Brain pericyte (primary cell): Measurements from ENCODE around the gene GPR171.

ENCODE experiments used
- DNase-seq: peaks from one replicate; pipeline ENCODE4 v3.0.0-alpha.2; 2012; ENCODE audit warnings: low read depth, low spot score

GPR171 gene

DNA sequence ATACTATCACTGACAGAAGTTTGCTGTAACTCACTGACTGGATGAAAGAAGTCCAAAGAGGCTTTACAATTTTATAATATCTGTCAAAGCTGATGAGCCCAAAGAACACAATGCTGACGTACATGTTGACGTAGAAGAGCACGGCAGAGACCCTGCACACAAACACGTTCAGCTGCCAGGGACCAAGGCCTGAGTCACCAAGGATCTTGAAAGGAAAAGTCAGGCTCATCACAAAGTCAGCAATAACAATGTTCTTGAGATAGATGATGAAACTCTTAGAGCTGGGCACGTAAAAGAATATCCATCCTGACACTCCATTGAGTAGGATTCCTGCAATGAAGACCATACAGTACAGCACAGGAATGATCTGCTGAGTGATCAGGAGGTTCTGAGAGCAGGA lies 10.9 kb upstream of the GPR171 start:
- DNase-seq, result no peak

DNA sequence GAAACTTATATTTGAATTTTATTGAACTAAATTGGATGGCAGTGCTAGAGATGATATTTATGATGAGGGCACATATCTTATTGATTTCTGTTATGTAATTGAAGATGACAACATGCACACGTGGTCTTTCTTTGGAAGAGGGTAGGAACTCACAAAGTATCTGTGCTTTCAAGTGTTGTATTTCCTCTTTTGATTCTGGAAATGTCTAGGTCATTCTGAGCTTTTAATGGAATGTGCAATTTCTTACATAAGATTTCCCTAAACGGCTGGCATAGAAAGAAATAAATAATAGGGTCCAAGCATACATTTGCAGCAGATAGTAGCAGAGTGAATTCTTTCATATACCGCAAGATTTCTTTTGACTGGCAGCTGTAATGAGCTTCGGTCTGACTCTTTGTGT lies 10.1 kb upstream of the GPR171 start:
- DNase-seq, result no peak

GRCh38 chr3:151210676-151211381 lies 7.8 kb upstream of the GPR171 start:
- DNase-seq, result no peak

DNA sequence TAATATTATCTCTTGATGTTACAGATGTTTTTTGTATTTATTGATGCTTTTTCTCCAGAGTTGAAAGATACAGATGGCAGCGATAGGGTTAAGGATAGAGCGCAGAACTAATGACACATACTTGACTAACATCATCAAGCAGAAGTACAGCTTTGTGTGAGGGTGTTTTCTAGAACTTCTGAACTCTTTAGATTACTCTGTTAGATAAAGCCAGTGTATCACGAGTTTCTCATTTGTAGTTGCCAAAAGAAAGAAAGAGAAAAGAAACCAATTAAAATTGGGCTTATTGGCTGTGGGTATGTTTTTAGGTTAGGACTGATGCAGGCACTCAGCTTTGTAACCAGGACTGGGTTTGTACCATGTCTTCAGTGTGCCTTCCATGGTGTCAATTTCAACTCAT lies 6.6 kb upstream of the GPR171 start:
- no peak for DNase-seq

DNA sequence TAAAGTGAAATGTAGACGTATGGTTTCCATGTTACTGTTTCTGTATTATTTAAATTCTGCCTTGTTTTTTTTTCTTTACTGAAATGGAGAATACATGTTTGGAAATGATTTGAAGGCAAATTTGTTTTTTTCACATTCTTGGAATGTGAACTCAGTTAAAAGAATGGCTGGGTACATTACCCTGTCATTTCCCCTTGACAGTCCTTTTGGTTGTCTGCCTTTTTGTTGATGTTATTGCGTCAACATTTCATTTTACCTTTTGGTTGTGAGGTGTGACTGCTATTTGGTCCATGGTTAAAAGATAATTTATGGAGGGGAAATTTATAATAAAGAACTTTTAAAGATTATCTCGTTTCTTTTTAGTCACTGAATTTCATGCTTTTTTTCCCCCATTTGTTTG lies 3.2 kb upstream of the GPR171 start:
- DNase-seq, result no peak

GRCh38 chr3:151205482-151205881 lies 2.5 kb upstream of the GPR171 start:
- no peak for DNase-seq

DNA sequence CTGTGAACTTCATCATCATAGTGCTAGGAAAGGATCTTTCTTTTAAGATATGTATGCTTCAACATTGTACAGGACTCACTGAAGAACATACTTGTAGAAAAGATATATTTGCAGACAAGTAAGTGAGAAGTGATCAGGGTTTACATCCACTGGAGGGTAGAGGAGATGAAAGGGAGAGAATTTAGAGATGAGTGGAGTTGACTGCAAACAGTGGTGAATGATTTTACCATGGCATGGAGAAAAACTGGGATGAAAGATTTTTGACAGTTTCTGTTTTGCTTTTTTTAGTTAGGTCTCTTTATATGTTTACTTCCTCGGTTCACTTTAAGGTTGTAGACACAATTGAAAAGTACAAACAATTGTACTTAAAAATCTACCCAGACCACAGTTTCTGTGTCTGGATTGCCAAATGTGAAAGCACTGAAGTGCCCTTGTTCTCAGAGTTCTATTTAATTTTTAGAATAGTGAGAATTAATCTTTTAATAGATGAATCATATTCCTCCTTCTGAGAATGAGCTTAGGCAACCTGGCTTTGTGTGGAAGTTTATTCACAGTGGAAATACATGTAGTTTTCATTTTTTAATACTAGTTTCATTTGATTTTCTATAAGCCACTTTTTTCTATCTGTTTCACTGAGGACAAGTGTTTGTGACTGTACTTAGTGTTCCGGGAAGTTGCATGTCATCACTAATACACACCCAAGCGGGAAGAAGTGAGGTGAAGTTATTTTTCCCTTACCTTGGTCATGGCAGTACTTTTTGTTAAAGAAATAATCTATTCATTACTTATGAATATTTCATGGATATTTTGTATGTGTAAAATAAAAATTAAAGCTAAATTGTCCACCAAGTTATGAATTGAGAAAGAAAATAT lies 1.8 kb upstream of the GPR171 start:
- DNase-seq, result no peak

DNA sequence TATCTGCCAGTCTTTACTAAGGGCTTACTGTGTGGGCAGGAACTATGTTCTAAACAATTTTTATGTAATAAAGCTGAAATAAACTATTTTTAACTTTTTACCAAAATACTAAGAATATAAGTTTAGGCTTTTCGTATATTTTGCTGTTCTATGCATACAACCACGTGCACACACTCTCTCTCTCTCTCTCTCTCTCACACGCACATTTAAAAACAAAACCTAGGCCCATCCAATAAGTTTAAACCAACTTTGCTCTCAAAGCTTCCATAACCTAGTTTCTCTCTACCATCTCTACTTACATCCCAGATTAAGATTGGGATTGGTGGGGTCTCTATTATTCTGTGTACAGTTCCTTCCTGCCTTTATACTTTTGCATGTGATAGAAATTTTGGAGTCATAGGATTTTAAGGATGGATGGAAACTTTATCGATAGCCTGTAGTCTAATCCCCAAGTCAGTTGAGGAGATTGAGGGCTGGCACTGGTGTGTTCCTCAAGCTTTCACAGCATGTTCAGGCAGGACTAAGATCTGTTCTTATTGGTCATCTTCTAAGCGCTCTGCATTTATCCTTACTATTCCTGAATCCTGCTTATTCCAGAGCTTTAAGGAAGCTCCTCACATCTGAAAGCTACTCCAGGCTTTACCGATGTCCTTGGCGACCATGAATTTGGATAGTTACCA lies 1.8 kb downstream of the GPR171 start:
- DNase-seq, result no peak

GRCh38 chr3:151200586-151200985 lies 2.4 kb downstream of the GPR171 start:
- DNase-seq, result no peak

DNA sequence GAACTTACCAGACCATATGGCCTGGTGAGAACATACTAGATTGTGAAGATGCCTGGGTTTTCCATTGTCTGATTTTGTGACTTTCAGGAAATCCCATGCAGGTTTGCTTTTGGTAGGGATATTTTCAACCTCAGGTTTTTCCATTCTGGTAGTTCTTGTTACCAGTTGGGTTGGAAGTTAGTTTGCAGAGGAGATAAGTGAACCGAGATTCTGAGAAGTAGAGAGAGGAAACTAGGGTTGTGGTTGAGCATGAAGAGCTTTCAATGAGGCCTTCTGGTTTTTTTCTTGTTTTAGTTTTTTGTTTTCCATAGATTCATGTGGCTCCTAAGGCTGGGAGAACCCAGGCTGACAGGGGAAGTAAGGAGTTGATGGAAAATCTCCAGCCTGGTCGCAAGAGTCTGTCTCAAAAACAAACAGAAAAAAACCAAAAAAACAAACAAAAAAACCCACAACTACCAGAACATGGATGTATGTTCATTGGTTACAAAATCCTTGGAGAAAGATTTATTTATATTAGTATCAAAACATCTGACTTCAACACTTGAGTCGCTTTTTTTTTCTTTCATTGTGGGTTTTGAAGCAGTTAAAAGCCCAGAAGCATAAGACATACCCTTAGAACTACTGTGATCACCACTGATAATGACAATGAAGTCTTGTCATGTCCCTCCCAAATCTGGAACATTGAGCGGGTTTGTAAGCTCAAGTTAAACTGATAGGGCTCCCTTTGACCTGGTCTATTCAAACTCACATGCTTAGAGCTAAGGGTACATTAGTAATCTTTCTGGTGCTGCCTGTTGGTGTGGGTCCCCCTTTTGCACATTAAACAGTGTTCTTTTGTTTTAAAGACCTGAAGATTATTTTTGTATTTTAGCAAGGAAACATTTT lies 3.2 kb downstream of the GPR171 start:
- DNase-seq, result no peak

DNA sequence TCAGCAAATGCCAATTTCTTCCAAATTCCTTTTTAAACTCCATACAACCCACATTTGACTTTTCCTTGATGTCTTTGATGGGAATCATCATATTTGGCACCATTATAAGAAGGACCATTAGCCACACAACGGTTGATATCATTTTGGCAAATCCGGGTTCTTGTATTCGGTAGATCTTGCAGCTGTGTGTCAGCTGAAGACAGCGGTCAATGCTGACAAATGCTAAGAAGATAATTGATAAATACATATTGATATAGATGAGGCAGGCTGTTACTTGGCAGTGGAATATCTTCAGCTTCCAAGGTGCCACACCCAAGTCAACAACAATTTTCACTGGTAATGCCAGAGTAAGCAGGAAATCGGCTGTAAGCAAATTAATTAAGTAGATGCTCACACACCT lies 4.2 kb downstream of the GPR171 start:
- no peak for DNase-seq

DNA sequence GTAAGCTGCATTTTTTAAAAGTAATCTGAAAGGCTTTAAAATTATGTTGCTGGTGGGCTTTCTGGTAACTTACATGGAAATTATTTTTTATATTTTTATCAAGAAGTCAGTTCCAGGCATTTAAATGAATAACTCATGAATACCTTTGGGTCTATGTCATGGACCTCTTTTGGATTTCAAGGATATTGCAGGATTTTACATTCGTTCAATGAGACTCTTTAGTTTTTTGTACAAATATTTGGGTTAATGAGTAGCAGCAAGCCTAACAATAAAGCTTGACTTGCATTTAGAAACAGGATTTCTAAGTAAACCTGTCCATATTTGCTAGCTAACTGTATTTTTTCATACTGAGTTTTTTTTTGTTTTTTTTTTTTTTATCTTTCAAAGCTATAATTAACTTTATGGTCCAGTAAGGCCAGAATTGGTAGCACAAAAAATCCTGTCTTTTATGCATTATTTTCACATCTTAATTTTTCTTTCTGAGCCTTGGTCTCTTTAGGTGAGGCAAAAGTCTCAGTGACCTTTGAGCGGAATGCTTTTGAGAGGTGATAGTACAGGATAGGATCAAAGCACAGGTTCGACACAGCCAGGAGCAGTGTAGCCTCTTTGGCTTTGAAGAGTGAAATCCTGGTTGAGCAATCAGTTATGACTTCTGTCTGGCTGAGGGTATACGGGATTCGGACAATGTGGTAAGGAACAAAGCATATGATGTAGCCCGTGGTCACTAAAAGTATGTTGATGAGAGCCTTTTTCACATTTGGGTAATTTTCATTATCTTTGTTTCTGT lies 4.8 kb downstream of the GPR171 start:
- no peak for DNase-seq

GRCh38 chr3:151197228-151197627 lies 5.8 kb downstream of the GPR171 start:
- no peak for DNase-seq

GRCh38 chr3:151196434-151196833 lies 6.6 kb downstream of the GPR171 start:
- no peak for DNase-seq

- DNase-seq, result no peak
These were observed 7.2 kb downstream of the GPR171 start for GRCh38 chr3:151195826-151196225.

DNA sequence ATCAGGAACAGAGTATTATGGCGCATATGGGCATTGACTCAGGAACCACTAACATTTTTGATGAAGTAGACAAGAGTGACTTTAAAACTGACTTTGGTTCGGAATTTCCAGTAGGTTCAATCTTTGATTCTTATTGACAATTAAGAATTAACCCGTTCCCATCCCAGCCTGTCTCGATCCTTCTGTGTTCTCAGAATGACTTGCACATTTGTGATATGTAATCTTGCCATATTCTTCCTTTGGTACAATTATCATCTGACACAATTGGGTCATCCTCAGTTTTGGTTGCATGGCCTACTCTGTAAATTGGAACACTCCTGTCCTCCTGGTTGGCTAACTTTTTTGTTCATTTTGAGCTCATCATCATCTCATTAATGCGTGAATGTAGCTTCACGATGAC lies 10.5 kb downstream of the GPR171 start:
- DNase-seq, result no peak

DNA sequence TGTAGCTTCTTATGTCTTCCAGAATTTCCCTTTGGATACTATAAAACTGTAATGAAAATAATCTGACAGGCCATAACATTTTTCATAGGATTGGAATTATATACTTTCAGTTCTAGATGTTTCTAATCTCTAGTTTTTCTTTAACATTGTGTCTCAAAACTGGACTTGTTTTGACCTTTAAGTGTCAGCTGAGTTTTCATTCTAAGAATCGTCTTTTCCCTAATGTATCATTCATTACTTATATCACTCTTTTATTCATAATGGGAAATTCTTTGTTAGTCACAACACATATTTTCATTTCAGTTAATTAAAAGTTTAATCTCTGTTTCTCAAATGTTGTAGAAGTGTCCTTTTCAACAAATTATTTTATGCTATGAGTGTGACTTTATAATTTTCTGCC lies 11.9 kb downstream of the GPR171 start:
- no peak for DNase-seq

DNA sequence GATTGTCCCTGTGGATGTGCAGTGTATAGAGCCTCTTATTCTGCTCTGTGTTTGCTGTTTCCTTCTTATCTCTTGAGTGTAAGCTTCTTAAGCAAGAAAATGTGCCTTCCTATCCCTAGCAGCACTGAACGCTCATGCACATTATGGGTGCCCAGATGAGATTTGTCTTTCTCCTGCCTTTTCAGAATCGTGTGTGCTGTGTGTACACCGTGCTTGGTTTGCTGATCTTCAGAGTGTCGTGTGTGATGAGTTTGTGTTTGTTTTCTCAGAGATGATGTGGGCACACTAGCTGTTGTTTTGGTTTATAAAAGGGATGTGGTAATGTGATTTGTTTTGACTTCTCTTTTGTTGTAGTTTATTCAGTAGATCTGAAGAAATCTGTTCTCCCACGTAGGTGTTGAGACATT lies 19.7 kb downstream of the GPR171 start:
- no peak for DNase-seq

- DNase-seq, result no peak
These were observed 20.5 kb downstream of the GPR171 start for GRCh38 chr3:151182349-151183079.

DNA sequence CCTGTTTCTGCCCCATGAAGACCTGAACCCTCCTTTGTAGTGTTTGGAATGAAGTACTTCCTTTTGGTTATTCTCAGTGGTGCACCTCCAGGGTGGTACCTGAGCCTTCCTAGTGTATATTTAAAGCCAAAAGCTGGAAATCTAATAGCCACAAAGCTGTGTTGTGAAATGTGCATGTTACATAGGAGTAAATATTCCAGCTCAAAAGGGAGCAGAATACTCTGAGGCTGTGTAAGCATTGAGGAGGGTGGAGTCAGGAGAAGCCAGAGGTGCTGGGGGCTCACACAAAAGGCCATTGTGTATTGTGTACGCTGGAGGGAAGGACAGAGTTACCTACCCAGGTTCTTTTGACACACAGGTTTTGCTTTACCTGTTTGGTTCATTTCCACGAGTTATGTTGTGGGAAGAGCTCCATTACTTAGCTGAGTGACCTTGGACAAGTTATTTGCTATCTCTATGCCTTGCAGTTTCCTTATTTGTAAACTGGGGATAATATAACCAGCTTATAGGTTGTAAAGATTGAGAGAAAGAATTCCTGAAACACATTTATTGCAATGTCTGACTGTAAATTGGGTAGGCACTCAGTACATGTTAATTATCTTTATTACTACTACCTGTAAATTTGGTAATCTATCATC lies 24.7 kb downstream of the GPR171 start:
- no peak for DNase-seq
